Body of pancreas (tissue), 4 donors: ENCODE data around the gene C15orf62. TPM values are rescaled to one million over a fixed set of nuclear protein-coding genes. Genes with fewer than 3 reads are reported as not detected.

Experiments
- ATAC-seq: fragments of 150-250 bp; one replicate; pipeline ENCODE4 v1.9.1; 2016
- DNase-seq, 4 donors: peaks; one replicate each; pipeline ENCODE4 v3.0.0-alpha.2; 2019
- H3K27ac ChIP-seq, 4 donors: fragments of 200-600 bp; sonication (generic); 1 replicate in 3 of 4; 2 replicates in 1 of 4; pipeline versions ENCODE4 v1.5.1 to v1.6.1; 2016 to 2019; ENCODE audit warnings: mild to moderate bottlenecking in 1 of 4, mixed read lengths in 1 of 4, moderate library complexity in 1 of 4
- H3K27me3 ChIP-seq, 2 donors: fragments of 200-600 bp; sonication (generic); one replicate each; pipeline ENCODE4 v1.6.0; 2016; ENCODE audit warnings: mild to moderate bottlenecking in 1 of 2
- H3K36me3 ChIP-seq, 2 donors: fragments of 200-600 bp; sonication (generic); replicated peaks in 1 of 2; 2 replicates each; pipeline ENCODE4 v1.5.1; 2016; ENCODE audit warnings: low read depth in 2 of 2; ENCODE audit not compliant: insufficient read depth in 1 of 2
- H3K4me1 ChIP-seq: fragments of 200-600 bp; sonication (generic); one replicate; pipeline ENCODE4 v1.6.0; 2016
- H3K4me3 ChIP-seq, 2 donors: fragments of 200-600 bp; sonication (generic); 1 replicate in 1 of 2; 2 replicates in 1 of 2; pipeline ENCODE4 v1.5.1; 2016 to 2019
- H3K9me3 ChIP-seq, 3 donors: fragments of 200-600 bp; sonication (generic); 1 replicate in 2 of 3; 2 replicates in 1 of 3; pipeline ENCODE4 v1.5.1; 2016
- POLR2A ChIP-seq, 3 donors: fragments of 450-650 bp; IDR thresholded peaks; one replicate each; pipeline ENCODE4 v1.6.1; 2016; ENCODE audit warnings: antibody characterized with exemption in 3 of 3, mild to moderate bottlenecking in 2 of 3
- WGBS, 2 donors: methylation state at CpG; one replicate each; pipeline ENCODE4 v1.1.5; 2017; 5-methylcytosine and 5-hydroxymethylcytosine counted together
- intact Hi-C: fragments of 100-400 bp; cut with DNase I; formaldehyde crosslinking; loops from one replicate; pipeline ENCODE4 v1.15.1; 2023
- total RNA-seq, 2 donors: library from RNA; depleted of rRNA; stranded (reverse); fragments of >200 nt; gene quantifications; one replicate each; pipeline ENCODE4 v1.1.0, GENCODE V29; 2016
- TF ChIP-seq, protein P1 (sequence below), 7 experiments: fragments of 450-650 bp in 4 of 7; fragments of 200-600 bp in 3 of 7; sonication (generic) in 3 of 7; IDR thresholded peaks; one replicate each; pipeline ENCODE4 v1.5.1; 2016 to 2019; ENCODE audit warnings: antibody characterized with exemption in 7 of 7

C15orf62 gene
- total RNA-seq, 2 donors from 2014 or later, result 0.26 TPM; not detected in 1

DNA sequence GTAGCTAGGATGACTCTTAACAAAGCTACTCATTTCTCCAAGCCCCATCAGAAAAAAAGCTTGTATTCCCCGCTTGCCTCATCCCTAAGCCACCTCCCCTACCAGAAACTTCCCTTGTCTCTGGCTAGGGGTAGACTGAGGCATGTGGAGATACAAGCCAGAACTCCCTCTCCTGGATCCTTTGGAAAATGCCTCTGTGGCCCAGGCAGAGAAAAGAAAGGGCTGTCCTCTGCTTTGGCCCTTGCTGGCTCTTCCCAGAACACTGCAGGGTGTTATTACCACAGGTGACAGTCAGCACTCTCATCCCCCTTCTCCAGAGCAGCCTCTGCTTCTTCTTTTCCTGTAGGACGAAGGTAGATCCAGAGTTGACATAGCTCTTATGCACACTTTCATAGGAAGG lies 29.9 kb upstream of the C15orf62 start:
- Histone ChIP-seq H3K9me3 (no peaks in the 10 kb centered on the region), H3K4me3 (no peak overlapping the region), H3K27ac (no peak overlapping the region), H3K4me1 (no peaks in the 10 kb centered on the region), H3K27me3 (no peaks in the 10 kb centered on the region), H3K36me3 (peaks cover 7 to 25% of the 10 kb centered on the region in 2 donors)
- ATAC-seq, result no peak
- TF ChIP-seq, protein P1, sequence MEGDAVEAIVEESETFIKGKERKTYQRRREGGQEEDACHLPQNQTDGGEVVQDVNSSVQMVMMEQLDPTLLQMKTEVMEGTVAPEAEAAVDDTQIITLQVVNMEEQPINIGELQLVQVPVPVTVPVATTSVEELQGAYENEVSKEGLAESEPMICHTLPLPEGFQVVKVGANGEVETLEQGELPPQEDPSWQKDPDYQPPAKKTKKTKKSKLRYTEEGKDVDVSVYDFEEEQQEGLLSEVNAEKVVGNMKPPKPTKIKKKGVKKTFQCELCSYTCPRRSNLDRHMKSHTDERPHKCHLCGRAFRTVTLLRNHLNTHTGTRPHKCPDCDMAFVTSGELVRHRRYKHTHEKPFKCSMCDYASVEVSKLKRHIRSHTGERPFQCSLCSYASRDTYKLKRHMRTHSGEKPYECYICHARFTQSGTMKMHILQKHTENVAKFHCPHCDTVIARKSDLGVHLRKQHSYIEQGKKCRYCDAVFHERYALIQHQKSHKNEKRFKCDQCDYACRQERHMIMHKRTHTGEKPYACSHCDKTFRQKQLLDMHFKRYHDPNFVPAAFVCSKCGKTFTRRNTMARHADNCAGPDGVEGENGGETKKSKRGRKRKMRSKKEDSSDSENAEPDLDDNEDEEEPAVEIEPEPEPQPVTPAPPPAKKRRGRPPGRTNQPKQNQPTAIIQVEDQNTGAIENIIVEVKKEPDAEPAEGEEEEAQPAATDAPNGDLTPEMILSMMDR (IDR thresholded peaks at IDR 0.05), result no peak
- no peak for TF ChIP-seq POLR2A (IDR thresholded peaks at IDR 0.05)
- 93 to 95% methylated on average over 2 of the region's 2 CpGs for WGBS, 2 donors
- no peak for DNase-seq
- intact Hi-C loops, result no loop called here

DNA sequence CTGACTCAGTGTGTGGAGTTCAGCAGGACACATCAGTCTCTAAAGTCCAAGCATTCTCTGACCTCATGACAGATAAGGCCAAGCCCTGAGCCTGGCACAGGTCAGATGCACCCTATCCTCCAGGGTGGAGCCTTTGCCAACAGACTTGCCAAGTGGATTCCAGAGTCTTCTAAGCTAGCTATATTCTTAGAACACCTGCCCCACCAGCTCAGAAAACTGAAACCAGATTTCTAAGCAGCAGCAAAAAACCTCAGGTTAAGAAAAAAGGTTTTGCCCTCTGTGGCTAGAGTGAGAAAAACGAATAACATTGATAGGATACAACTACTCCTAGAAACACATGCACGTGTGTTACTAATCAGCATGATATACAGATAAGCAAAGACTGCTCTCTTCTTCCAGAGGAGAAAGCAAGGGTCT lies 26.3 kb upstream of the C15orf62 start:
- 71 to 82% methylated on average over 2 of the region's 2 CpGs for WGBS, 2 donors
- TF ChIP-seq, protein P1 (IDR thresholded peaks at IDR 0.05), result no peak
- no peak for TF ChIP-seq POLR2A (IDR thresholded peaks at IDR 0.05)
- intact Hi-C loops, result no loop called here
- Histone ChIP-seq H3K9me3 (no peaks in the 10 kb centered on the region), H3K27me3 (no peaks in the 10 kb centered on the region), H3K4me1 (no peaks in the 10 kb centered on the region), H3K27ac (no peak overlapping the region), H3K36me3 (peaks cover 7 to 22% of the 10 kb centered on the region in 2 donors), H3K4me3 (no peak overlapping the region)
- no peak for DNase-seq
- no peak for ATAC-seq

DNA sequence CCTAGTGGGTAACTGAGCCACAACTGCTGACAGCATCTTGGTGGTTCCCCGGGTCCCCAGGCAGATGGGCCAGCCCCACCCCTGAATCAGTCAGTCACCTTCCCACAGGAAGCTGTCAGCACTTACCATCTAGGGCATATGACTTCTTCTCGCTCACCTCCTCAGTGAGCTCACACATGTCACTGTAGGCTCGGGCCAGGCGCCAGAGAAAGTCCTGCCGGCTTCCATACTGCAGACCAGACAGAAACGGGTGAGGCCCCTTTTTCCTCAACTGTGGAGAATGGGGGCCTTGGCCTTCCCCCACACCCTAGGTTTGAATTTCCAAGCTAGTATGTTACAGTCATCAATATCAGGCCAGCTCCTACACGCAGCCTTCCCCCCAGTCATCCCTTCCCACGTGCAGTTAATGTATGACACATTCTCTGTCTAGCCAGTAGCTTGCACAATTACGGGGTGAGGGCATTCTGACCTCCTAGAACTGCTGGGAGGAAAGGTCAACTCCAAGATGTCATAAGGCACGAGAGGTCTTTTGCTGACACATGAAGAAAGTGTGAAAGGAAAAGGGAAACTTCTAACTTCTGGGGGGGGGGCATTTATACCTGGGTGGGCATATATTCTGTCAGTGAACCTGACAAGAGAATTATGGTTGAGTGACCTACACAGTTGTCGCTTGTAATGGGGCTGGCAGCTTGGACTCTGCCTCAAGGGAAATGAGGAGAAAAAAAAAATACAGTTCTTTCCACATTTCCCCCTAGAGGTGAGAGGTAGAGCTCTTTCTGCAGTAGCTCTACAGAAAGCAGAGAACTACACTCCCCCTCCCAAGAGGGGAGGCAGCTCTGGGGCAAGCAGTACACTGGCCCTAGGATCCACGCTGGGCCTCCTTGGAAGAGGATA lies 25.6 kb upstream of the C15orf62 start:
- TF ChIP-seq, protein P1 (IDR thresholded peaks at IDR 0.05), result no peak
- TF ChIP-seq POLR2A (IDR thresholded peaks at IDR 0.05), result no peak
- H3K36me3 ChIP-seq, result peaks cover 7 to 20% of the 10 kb centered on the region in 2 donors
- no peak overlapping the region for H3K27ac ChIP-seq
- DNase-seq (peak in 1 of 4 donors; percentile 48), ATAC-seq (no peak)
- H3K9me3 ChIP-seq, result no peaks in the 10 kb centered on the region
- H3K4me1 ChIP-seq, result no peaks in the 10 kb centered on the region
- WGBS, 2 donors, result 75 to 94% methylated on average over 11 to 12 of the region's 12 CpGs
- intact Hi-C loops, result no loop called here
- H3K4me3 ChIP-seq, result no peak overlapping the region
- H3K27me3 ChIP-seq, result no peaks in the 10 kb centered on the region

DNA sequence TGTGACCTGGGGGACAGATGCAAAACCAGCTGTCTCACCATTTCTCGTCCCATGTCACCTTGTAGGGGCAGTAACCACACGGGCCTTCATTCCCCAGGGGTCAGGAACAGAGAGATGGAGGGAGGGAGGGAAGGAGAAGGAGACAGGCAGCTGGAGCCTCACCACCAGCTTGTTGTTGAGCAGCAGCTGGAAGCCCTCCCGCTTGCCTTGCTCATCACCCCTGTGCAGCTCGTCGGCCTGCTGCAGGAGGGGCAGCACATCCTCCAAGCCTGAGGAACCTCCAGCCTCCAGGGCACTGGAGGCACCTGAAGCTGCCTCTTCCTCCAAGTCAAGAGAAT lies 25.0 kb upstream of the C15orf62 start:
- TF ChIP-seq, protein P1 (IDR thresholded peaks at IDR 0.05), result no peak
- TF ChIP-seq POLR2A (IDR thresholded peaks at IDR 0.05), result no peak
- DNase-seq, result no peak
- WGBS, 2 donors, result 70 to 78% methylated on average over 5 of the region's 5 CpGs
- no peak for ATAC-seq
- no peaks in the 10 kb centered on the region for H3K27me3 ChIP-seq
- intact Hi-C loops, result no loop called here
- no peaks in the 10 kb centered on the region for H3K9me3 ChIP-seq
- no peaks in the 10 kb centered on the region for H3K4me1 ChIP-seq
- no peak overlapping the region for H3K27ac ChIP-seq
- H3K36me3 ChIP-seq, result peaks cover 7 to 15% of the 10 kb centered on the region in 2 donors
- H3K4me3 ChIP-seq, result no peak overlapping the region
